ENCODE results near the gene TRABD2B.

TRABD2B gene

DNA sequence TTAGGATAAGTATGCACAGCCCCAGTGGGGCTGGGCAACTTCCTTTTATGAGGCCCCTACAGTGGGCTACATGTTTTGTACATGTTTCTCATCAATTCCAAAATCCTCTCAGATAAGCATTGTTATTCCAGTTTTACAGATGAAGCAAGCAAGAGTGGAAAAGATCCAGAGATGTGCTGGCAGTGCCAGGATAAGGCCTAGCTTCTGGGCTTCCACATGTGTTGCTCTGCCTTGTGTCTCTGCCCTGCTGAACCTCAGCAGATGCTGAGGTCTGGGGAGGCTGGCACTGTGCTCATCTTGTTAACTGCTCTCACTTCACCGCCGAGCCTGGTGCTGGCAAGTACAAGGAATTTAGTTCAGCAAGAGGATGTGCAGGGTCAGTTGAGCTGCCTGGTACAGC is 202.1 kb downstream of the TRABD2B start:
- no peak for DNase-seq (ENCODE audit: low spot score)

DNA sequence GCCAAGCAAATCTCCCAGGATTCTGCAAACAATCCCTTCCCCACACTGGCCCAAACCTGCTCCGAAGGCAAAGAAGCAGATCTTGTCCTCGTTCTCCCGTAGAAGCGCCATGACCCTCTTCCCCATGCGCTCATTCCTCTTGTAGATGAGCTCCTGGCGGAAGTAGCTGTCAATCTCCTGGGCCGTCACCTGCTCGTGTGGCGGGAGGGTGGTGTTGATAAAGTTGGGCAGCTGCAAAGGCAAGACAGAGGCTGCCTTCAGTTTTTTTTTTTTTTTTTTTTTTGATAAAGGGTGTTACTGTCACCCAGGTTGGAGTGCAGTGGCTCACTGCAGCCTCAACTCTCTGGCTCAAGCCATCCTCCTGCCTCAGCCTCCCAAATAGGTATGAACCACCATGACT is 202.7 kb downstream of the TRABD2B start:
- no peak for DNase-seq (ENCODE audit: low spot score)

DNA sequence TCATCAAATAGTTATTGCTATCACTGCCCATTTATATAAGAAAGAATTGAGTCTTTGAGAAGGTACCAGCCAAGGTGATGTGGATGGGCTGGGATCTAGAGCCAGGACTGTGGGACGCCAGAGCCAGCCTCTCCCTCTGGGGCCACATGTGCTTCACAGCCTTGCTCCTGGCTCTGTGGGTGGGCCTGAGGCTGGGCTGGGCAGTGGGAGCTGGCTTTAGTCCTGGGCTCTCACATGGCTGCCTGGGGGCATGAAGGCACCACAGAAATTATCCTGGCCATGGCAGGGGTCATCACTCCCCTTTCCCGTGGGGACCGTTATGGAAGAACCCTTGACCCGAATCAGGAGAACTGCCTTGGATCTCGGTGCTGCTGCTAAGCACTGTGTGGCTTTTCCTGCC is 203.1 kb downstream of the TRABD2B start:
- no peak for DNase-seq (ENCODE audit: low spot score)

DNA sequence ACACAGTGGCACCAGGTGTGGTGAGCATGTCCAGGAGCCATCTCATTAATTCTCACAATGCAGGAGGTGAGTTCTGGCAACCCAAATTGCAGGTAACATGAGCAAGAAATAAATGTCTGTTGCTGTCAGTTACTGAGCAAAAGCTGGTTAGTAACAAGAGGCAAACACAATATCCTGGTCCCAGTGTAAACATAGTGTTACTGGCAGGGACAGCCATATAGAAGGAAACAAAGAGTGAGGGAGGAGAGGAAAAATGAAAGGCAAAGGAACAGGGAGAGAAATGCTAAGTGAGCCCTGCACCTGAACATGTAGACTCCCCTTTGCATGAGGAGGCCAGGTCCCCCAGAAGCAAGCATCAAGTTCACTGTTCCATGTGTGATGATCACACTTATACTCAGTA is 203.6 kb downstream of the TRABD2B start:
- no peak for DNase-seq (ENCODE audit: low spot score)

DNA sequence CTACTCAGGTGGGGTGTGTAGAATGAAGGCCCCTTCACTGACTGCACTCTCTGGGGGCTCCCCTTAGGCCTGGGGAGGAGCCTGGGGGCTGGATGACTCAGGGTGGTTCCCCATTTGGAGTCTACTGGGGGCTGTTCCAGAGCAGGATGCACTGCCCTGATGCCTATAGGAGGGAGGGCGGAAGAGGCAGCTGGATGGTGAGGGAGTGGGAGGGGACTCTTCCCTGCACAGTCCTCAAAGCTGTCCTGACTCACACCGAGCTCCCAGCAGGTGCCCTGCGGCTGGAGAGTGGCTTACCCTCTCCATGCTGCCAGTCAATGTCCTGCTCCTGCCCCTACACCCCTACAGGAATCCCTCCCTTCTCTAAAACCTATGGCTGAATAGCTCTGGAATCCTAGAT is 204.4 kb downstream of the TRABD2B start:
- no peak for DNase-seq (ENCODE audit: low spot score)

- peak; percentile 52 for DNase-seq (ENCODE audit: low spot score)
These were observed 205.1 kb downstream of the TRABD2B start for GRCh38 chr1:47791879-47792608.

DNA sequence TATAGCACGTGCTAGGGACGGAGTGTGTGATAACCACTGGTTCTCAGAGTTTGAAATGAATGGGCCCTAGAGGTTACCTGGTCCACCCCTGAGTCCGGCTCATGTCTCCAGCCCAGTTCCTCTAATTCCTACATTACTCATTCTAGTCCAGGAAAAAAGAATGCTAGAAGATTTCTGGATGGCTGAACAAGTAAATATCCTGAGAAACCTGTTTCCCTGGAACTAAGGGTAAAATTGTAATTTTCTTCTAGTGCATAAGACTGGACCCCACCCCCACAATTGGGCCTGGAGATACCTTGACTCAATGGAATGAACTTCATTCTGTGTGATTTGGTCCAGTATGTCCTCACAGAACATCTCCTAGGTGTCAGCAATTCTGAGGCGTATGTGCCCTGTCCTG is 208.4 kb downstream of the TRABD2B start:
- DNase-seq (ENCODE audit: low spot score) = peak; percentile 56

DNA sequence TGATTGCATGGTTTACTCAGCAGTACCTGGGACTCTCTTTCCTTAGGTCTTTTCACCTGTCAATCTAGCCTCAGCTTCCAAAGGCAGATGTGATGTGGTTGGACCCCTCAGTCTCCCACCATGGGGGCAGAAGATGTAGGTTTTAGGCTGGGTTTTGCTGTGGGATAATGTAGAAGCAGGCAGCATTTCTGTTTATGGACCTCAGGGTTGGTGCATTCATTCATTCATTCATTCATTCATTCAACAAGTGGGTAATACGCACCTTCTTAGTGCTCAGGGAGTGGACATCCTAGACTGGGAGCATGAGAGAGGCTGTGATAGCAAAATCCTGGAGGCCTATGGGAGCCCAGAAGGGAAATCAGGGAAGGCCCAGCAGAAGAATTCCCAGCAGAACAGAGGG is 209.6 kb downstream of the TRABD2B start:
- DNase-seq (ENCODE audit: low spot score) = no peak

GRCh38 chr1:47786316-47786715 is 210.9 kb downstream of the TRABD2B start:
- DNase-seq (ENCODE audit: low spot score) = no peak

GRCh38 chr1:47785561-47786271 is 211.5 kb downstream of the TRABD2B start:
- DNase-seq (ENCODE audit: low spot score) = peak; percentile 21

- no peak for DNase-seq (ENCODE audit: low spot score)
These were observed 212.1 kb downstream of the TRABD2B start for GRCh38 chr1:47785118-47785517.

- DNase-seq (ENCODE audit: low spot score) = no peak
These were observed 212.7 kb downstream of the TRABD2B start for GRCh38 chr1:47784497-47784822.

DNA sequence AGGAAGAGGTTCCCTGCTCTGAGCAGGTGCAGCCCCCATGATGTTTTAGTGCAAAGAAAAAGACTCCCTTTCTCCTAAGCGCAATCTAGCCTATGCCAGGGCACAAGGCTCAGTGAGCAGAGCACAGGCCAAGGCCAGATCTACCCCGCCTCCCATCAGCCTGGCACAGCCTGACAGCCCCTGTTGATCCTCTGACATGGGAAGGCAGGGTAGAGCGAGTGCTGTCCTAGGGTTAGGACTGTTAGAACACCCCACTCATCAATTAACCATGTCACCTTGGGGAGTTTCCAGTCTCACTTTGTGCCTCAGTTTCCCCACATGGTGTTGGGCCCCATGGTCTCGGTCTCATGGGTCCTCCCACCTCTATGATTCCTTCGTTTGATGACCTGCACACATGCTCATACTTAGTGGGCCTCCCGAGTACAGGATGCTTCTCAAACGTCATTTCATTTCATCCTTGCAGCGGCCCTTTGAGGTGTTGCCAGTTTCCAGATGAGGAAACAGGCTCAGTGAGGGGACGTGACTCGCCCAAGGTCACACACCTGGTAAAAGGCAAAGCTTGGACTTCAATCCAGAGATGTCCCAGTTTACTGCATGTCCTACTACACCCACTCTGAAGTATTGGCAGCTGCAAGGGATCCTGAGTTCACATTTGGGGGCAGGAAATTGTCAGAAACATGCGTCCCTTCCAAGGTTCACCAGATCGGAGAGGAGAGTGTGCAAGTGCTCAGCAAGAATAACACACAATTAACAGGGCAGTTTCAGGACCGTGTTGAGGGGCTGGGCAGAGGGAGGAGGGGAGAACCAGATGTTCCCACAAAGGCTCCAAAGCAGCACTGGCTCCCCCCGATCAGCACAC is 213.3 kb downstream of the TRABD2B start:
- DNase-seq (ENCODE audit: low spot score) = no peak

GRCh38 chr1:47782414-47783166 is 214.6 kb downstream of the TRABD2B start:
- no peak for DNase-seq (ENCODE audit: low spot score)

DNA sequence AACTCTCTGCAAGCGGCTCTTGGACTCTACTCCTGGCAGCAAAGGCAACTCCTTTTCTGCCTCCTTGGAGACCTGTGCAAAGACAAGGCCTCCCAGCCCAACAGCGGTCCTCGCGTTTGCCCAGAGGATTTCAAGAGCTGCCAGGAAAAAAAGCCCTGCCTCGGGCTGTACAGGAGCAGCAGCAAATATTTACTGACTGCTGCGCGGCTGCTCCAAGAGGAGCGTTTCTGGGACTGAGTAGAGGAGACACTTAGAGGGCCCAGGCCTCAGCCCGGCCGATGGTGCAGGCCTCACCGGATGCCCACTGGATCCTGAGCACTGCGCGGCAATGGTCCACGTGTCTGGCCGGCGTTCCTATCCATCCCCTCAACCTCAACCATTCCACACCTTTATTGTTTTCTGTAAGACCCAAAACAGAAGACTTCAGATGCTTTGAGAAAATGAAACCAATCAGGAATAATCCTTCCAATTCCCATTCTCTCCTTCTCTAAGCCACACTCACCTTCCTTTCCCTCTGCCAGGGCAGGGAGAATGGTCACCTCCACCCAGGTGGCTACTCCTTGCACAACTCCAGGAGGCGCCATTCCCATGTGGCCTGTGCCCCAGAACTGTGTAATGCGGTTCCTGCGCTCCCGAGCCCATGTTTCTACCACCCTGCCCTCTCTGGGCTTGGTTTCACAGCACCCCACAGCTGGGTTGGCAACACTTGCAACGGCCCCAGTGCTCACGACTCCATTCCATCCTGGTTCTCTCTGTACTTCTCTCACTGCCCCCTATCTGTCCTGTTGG is 215.8 kb downstream of the TRABD2B start:
- no peak for DNase-seq (ENCODE audit: low spot score)

DNA sequence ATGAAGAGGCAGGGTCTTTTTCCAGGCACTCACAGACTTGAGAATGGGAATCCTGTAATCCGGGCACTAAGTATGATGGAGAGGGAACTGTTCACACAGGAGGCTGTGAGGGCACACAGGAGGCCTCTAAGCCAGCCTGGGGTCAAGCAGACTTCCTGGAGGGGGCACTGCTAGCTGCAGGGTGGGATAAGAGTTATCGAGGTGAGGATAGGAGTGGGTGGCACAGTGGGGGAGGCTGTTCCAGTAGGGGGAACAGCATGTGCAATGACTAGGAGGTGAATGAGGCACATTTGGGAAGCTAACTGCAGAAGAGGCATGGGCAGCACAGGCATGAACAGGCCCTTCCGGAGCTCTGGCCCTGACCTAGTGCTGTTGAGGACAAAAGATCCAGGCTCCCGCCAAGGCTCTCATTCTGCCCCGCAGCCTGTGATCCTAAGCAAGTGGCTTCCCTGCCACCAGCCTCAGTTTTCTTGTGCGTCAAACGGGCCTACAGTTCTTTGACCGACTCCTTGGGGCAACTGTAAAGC is 216.7 kb downstream of the TRABD2B start:
- DNase-seq (ENCODE audit: low spot score) = no peak

GRCh38 chr1:47779613-47780012 is 217.6 kb downstream of the TRABD2B start:
- no peak for DNase-seq (ENCODE audit: low spot score)

DNA sequence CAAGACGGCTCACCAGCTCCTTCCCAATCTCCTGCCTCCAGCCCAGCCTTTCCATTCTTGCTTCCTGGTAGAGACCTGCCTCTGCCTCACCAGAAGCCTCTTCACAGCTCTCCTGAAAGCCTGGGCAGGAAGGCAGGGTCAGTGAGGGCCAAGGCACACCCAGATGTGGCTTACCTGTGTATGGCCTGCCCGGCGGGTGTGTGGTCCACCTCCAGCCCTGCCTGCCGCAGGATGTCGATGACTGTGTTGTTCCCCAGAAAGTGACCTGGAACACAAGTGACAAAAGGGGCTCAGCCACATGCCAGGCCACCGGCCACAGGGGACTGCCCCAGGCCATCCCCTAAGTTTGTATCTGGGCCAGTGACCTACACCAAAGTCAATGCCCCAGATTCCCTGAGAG is 218.9 kb downstream of the TRABD2B start:
- no peak for DNase-seq (ENCODE audit: low spot score)

DNA sequence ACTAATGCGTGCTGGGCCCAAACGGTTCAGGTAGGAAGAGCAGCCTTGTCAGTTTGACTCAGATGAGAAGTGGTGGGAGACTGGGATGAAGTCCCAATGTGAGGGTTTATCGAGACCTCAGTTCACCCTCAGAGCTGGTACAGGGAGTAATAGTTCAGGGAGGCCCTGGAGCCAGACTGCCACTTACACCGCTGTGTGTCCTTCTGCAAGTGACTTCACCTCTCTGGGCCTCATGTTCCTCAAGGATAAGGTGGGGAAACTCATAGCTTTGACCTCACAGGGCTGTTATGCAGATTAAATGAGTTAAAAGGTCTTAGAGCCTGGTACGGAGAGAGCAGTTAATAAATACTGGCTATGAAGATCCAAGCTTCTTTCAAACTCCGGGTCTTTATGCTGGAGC is 219.9 kb downstream of the TRABD2B start:
- no peak for DNase-seq (ENCODE audit: low spot score)

DNA sequence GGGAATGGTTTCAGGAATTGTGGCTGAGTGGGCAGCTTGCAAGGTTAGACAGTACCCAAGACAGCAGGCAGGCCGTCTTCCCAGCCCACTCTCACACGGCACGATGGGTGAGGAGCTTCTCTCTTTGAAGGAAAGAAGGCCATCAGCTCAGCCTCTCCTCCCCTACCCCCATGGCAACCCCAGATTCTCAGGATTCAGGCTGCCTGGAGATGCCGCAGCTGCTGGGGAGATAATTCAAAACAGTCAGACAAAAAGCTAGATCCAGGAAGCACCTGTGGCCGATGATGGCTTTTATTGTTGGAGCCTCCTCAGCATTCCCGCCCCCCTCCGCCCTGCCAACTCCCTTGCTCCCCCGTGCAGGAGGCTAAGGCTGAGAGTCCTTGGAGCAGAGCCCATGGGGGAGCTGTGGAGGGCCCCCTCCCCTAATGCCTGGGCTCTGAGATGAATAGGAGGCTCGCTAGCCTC is 220.5 kb downstream of the TRABD2B start:
- DNase-seq (ENCODE audit: low spot score) = no peak

Data from kidney tubule cell (primary cell).